ENCODE data around the gene NT5C2.
"Not testable (repeated sequence)": the region's sequence is repeated elsewhere in the genome, so short reads cannot be mapped to it uniquely, and the experiment has no call there.

Gene NT5C2

DNA sequence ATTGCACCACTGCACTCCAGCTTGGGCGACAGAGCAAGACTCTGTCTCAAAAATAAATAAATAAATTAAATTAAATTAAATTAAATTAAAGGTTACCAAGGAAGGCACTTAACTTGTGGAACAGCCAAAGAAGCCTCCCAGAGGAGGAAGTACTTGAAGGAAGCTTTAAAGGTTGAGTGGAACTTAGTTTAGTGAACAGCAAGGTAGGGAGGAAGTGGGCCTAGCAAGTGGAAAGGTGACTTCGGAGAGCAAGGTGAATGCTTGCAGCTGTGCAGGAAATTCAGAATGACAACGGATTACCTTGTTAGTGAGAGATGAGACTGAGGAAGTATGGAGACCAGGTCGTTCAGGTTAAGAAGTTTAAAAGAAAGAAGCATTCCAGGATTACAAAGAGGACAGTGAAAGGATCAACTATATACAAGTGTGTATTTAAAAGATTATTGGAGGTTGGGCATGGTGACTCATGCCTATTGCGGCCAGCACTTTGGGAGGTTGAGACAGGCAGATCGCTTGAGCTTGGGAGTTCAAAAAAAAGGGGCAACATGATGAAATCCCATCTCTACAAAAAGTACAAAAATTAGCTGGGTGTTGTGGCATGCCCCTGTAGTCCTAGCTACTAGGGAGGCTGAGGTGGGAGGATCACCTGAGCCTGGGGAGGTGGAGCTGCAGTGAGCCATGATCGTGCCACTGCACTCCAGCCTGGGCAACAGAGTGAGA, 39.9 kb upstream of the NT5C2 start:
- Histone ChIP-seq H3K36me3 (ENCODE audit: control insufficient read depth, insufficient read depth, low read length) (no peaks in the 10 kb centered on the region), H3K79me2 (no peaks in the 10 kb centered on the region), H3K9ac (no peak overlapping the region), H3K4me3 (ENCODE audit: low read depth, low read length) (no peak overlapping the region), H3K27ac (no peak overlapping the region), H3K9me3 (ENCODE audit: control insufficient read depth, low read length) (no peaks in the 10 kb centered on the region), H2AFZ (no peak overlapping the region), H3K4me2 (ENCODE audit: low read length) (no peak overlapping the region), H3K27me3 (ENCODE audit: control insufficient read depth, insufficient read depth, low read length) (no peaks in the 10 kb centered on the region), H3K4me1 (no peaks in the 10 kb centered on the region)
- TF ChIP-seq, protein P1, sequence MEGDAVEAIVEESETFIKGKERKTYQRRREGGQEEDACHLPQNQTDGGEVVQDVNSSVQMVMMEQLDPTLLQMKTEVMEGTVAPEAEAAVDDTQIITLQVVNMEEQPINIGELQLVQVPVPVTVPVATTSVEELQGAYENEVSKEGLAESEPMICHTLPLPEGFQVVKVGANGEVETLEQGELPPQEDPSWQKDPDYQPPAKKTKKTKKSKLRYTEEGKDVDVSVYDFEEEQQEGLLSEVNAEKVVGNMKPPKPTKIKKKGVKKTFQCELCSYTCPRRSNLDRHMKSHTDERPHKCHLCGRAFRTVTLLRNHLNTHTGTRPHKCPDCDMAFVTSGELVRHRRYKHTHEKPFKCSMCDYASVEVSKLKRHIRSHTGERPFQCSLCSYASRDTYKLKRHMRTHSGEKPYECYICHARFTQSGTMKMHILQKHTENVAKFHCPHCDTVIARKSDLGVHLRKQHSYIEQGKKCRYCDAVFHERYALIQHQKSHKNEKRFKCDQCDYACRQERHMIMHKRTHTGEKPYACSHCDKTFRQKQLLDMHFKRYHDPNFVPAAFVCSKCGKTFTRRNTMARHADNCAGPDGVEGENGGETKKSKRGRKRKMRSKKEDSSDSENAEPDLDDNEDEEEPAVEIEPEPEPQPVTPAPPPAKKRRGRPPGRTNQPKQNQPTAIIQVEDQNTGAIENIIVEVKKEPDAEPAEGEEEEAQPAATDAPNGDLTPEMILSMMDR (IDR thresholded peaks at IDR 0.05), result no peak

DNA sequence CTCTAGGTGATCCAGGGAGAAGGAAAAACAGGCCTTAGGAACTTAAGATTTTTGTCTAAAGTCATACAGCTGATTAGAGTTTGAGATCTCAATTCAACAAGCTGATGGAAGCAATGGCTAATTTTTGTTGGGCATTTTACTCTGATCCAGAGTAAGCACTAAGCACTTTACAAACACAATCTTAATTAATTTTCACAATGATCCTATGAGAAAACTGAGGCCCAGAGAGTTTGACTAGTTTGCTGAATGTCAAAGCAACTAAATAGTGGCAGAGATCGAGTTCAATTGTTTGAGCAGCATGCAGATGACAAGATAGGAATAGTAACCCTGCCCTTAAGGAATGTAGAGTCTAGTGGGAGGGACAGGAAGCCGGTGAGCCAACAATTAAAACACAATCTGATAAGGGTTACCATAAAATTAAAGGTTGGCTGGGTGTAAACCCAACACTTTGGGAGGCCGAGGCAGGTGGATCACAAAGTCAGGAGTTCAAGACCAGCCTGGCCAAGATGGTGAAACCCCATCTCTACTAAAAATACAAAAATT, 39.1 kb upstream of the NT5C2 start:
- Histone ChIP-seq H3K27ac (no peak overlapping the region), H3K4me2 (ENCODE audit: low read length) (no peak overlapping the region), H3K27me3 (ENCODE audit: control insufficient read depth, insufficient read depth, low read length) (no peaks in the 10 kb centered on the region), H3K9me3 (ENCODE audit: control insufficient read depth, low read length) (no peaks in the 10 kb centered on the region), H3K36me3 (ENCODE audit: control insufficient read depth, insufficient read depth, low read length) (no peaks in the 10 kb centered on the region), H3K9ac (no peak overlapping the region), H3K4me3 (ENCODE audit: low read depth, low read length) (no peak overlapping the region), H3K79me2 (no peaks in the 10 kb centered on the region), H2AFZ (peak overlapping the region; percentile 20), H3K4me1 (no peaks in the 10 kb centered on the region)
- TF ChIP-seq, protein P1 (IDR thresholded peaks at IDR 0.05), result no peak

DNA sequence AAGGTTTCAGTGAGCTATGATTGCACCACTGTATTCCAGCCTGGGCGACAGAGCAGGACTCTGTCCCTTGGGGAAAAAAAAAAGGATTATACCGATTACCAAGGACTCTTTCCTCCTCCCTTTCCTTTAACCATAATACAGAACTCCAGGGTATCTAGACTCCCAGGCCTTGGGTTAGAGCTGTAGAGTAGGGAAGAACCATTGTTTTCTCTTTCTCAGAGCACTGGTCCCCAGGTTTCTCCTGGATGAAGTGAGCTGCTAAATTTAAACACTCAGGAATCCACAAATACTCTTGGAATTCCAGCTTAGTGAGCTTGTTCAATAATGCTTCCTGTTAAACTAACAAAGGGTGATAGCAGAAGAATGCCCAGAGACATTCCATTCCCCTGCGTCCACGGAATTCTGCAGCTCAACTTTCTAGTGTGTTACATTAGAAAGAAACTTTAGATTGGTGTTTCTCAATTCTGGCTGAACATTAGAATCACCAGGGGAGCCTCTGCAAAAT, 38.0 kb upstream of the NT5C2 start:
- Histone ChIP-seq H3K9me3 (ENCODE audit: control insufficient read depth, low read length) (no peaks in the 10 kb centered on the region), H3K36me3 (ENCODE audit: control insufficient read depth, insufficient read depth, low read length) (no peaks in the 10 kb centered on the region), H2AFZ (no peak overlapping the region), H3K79me2 (no peaks in the 10 kb centered on the region), H3K27me3 (ENCODE audit: control insufficient read depth, insufficient read depth, low read length) (no peaks in the 10 kb centered on the region), H3K4me3 (ENCODE audit: low read depth, low read length) (no peak overlapping the region), H3K4me2 (ENCODE audit: low read length) (no peak overlapping the region), H3K9ac (no peak overlapping the region), H3K4me1 (no peaks in the 10 kb centered on the region), H3K27ac (no peak overlapping the region)
- TF ChIP-seq, protein P1 (IDR thresholded peaks at IDR 0.05), result no peak

DNA sequence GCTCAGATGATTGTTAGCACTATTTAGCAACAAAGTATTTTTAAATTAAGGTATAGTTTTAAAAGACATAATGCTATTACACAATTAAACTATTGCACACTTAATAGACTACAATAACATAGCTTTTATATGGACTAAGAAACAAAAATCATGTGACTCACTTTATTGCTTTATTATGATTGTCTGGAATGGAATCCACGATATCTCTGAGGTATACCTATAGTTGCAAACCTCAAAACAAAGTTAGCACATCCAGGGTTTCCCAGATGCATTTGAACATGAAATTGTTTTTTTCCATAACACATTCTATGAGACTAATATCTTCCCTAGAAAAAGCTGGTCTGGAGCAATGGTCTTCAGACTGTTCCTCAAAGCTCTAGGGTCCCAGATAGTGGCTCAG, 34.3 kb upstream of the NT5C2 start:
- Histone ChIP-seq H3K79me2 (no peaks in the 10 kb centered on the region), H3K27ac (no peak overlapping the region), H3K9me3 (ENCODE audit: control insufficient read depth, low read length) (no peaks in the 10 kb centered on the region), H2AFZ (no peak overlapping the region), H3K4me2 (ENCODE audit: low read length) (no peak overlapping the region), H3K4me3 (ENCODE audit: low read depth, low read length) (no peak overlapping the region), H3K27me3 (ENCODE audit: control insufficient read depth, insufficient read depth, low read length) (no peaks in the 10 kb centered on the region), H3K4me1 (no peaks in the 10 kb centered on the region), H3K36me3 (ENCODE audit: control insufficient read depth, insufficient read depth, low read length) (no peaks in the 10 kb centered on the region), H3K9ac (no peak overlapping the region)
- TF ChIP-seq, protein P1 (IDR thresholded peaks at IDR 0.05), result no peak

DNA sequence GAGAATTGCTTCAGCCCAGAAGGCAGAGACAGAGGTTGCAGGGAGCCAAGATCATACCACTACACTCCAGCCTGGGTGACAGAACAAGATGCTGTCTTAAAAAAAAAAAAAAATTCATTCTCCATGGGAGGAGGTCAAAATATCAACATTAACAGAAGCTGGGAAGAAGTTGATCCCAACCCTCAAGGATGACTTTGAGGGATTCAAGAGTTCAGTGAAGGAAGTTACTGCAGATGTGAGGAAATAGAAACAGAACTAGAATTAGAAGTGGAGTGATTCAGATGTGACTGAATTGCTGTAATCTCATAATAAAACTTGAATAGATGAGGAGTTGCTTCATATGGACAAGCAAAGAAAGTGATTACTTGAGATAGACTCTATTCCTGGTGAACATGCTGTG, 32.9 kb upstream of the NT5C2 start:
- no peak overlapping the region for H3K4me3 ChIP-seq (ENCODE audit: low read depth, low read length)
- H3K9me3 ChIP-seq (ENCODE audit: control insufficient read depth, low read length), result no peaks in the 10 kb centered on the region
- H3K36me3 ChIP-seq (ENCODE audit: control insufficient read depth, insufficient read depth, low read length), result no peaks in the 10 kb centered on the region
- H3K4me1 ChIP-seq, result no peaks in the 10 kb centered on the region
- no peak overlapping the region for H2AFZ ChIP-seq
- no peak overlapping the region for H3K9ac ChIP-seq
- H3K27me3 ChIP-seq (ENCODE audit: control insufficient read depth, insufficient read depth, low read length), result no peaks in the 10 kb centered on the region
- TF ChIP-seq, protein P1 (IDR thresholded peaks at IDR 0.05), result no peak
- no peak overlapping the region for H3K4me2 ChIP-seq (ENCODE audit: low read length)
- H3K79me2 ChIP-seq, result no peaks in the 10 kb centered on the region
- H3K27ac ChIP-seq, result no peak overlapping the region

DNA sequence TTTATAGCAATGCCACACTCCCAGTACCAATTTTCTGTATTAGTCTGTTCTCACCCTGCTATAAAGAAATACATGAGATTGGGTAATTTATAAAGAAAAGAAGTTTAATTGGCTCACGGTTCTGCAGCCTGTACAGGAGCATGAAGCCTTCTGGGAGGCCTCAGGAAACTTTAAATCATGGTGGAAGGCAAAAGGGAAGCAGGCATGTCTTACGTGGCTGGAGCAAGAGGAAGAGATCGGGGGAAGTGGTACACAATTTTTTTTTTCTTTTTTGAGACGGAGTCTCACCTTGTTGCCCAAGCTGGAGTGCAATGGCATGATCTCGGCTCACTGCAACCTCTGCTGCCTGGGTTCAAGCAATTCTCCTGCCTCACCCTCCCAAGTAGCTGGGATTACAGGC, 31.6 kb upstream of the NT5C2 start:
- not testable (repeated sequence) for H3K4me2 ChIP-seq (ENCODE audit: low read length); H3K79me2 ChIP-seq; H3K9ac ChIP-seq; H3K9me3 ChIP-seq (ENCODE audit: control insufficient read depth, low read length); H3K4me3 ChIP-seq (ENCODE audit: low read depth, low read length); H3K27me3 ChIP-seq (ENCODE audit: control insufficient read depth, insufficient read depth, low read length); H3K36me3 ChIP-seq (ENCODE audit: control insufficient read depth, insufficient read depth, low read length); H3K27ac ChIP-seq; H2AFZ ChIP-seq; H3K4me1 ChIP-seq

Measured in parathyroid adenoma (tissue), 2 donors.